Upper lobe of left lung (tissue), 6 donors: Measurements from ENCODE around the gene CCDC40. TPM values are rescaled to one million over a fixed set of nuclear protein-coding genes. Genes with fewer than 3 reads are reported as not detected.

Source experiments
- ATAC-seq, 2 donors: fragments of 200-7000 bp; cut with Tn5 transposase; one replicate each; pipeline ENCODE4 v1.9.1; 2022; ENCODE audit warnings: mild to moderate bottlenecking in 2 of 2, moderate library complexity in 2 of 2; ENCODE audit not compliant: low FRiP score in 2 of 2
- DNase-seq, 2 donors: peaks; one replicate each; pipeline ENCODE4 v3.0.0-alpha.2; 2019 to 2020
- H3K27ac ChIP-seq, 4 donors: fragments of 200-600 bp; sonication (generic); one replicate each; pipeline ENCODE4 v1.5.1; 2016 to 2019
- H3K27me3 ChIP-seq, 4 donors: fragments of 200-600 bp; sonication (generic); one replicate each; pipeline ENCODE4 v1.5.1; 2017 to 2019
- H3K36me3 ChIP-seq, 4 donors: fragments of 200-600 bp; sonication (generic); one replicate each; pipeline ENCODE4 v1.5.1; 2016 to 2019
- H3K4me1 ChIP-seq, 4 donors: fragments of 200-600 bp; sonication (generic); one replicate each; pipeline ENCODE4 v1.5.1; 2018 to 2019
- H3K4me3 ChIP-seq, 4 donors: fragments of 200-600 bp; sonication (generic); one replicate each; pipeline ENCODE4 v1.5.1; 2017 to 2019; ENCODE audit warnings: mild to moderate bottlenecking in 2 of 4, moderate library complexity in 1 of 4
- H3K9me3 ChIP-seq, 4 donors: fragments of 200-600 bp; sonication (generic); one replicate each; pipeline ENCODE4 v1.5.1; 2018 to 2019
- CTCF ChIP-seq, 6 experiments: fragments of 450-650 bp in 4 of 6; fragments of 200-600 bp in 2 of 6; sonication (generic) in 2 of 6; IDR thresholded peaks; one replicate each; pipeline ENCODE4 v1.5.1; 2016 to 2019; ENCODE audit warnings: antibody characterized with exemption in 6 of 6
- EP300 ChIP-seq, 4 donors: sonication (generic); formaldehyde crosslinking; IDR thresholded peaks; one replicate each; pipeline ENCODE4 v1.5.1; 2017; ENCODE audit warnings: antibody characterized with exemption in 4 of 4, control low read depth in 2 of 4
- POLR2A ChIP-seq, 4 donors: fragments of 450-650 bp; IDR thresholded peaks; one replicate each; pipeline ENCODE4 v1.5.1; 2016 to 2017; ENCODE audit warnings: antibody characterized with exemption in 4 of 4, mild to moderate bottlenecking in 2 of 4
- POLR2AphosphoS5 ChIP-seq, 2 donors: sonication (generic); formaldehyde crosslinking; IDR thresholded peaks; one replicate each; pipeline ENCODE4 v1.5.1; 2017; ENCODE audit warnings: antibody characterized with exemption in 2 of 2
- WGBS, 2 donors: methylation state at CpG; one replicate each; pipeline ENCODE4 v1.1.5; 2017 to 2018; 5-methylcytosine and 5-hydroxymethylcytosine counted together
- total RNA-seq, 6 donors: library from RNA; depleted of rRNA in 4 of 6; stranded (reverse); fragments of >200 nt in 4 of 6; gene quantifications; one replicate each; pipeline versions ENCODE4 v1.1.0 to v1.2.1, GENCODE V29; 2016 to 2021
- donor health status: DM: no; HTN: no; CAD: no; lungs with moderate emphysema.
- donor health status: DM: no; HTN: yes; CAD: no; lungs with severe emphysema.

CCDC40 gene
- total RNA-seq, 6 donors from 2014 or later: 4.1 to 96.4 (median 24.2) TPM

GRCh38 chr17:80111702-80112470 lies 75.4 kb downstream of the CCDC40 start:
- ATAC-seq (no peak), DNase-seq (no peak)
- Histone ChIP-seq H3K36me3 (peaks cover 0 to 31% (median 5%) of the 10 kb centered on the region in 4 donors), H3K9me3 (no peaks in the 10 kb centered on the region), H3K27me3 (no peaks in the 10 kb centered on the region), H3K4me1 (no peaks in the 10 kb centered on the region), H3K27ac (no peak overlapping the region), H3K4me3 (no peak overlapping the region)
- no peak for TF ChIP-seq POLR2A (IDR thresholded peaks at IDR 0.05)
- TF ChIP-seq CTCF (IDR thresholded peaks at IDR 0.05): no peak
- TF ChIP-seq POLR2AphosphoS5 (IDR thresholded peaks at IDR 0.05): no peak
- no peak for TF ChIP-seq EP300 (IDR thresholded peaks at IDR 0.05)
- 91 to 93% methylated on average over 4 to 22 of the region's 26 CpGs for WGBS, 2 donors

GRCh38 chr17:80112471-80113032 lies 76.1 kb downstream of the CCDC40 start:
- Histone ChIP-seq H3K27ac (no peak overlapping the region), H3K27me3 (no peaks in the 10 kb centered on the region), H3K4me3 (no peak overlapping the region), H3K36me3 (peaks cover 0 to 31% (median 5%) of the 10 kb centered on the region in 4 donors), H3K9me3 (no peaks in the 10 kb centered on the region), H3K4me1 (no peaks in the 10 kb centered on the region)
- no peak for TF ChIP-seq EP300 (IDR thresholded peaks at IDR 0.05)
- TF ChIP-seq POLR2A (IDR thresholded peaks at IDR 0.05): no peak
- TF ChIP-seq CTCF (IDR thresholded peaks at IDR 0.05): no peak
- TF ChIP-seq POLR2AphosphoS5 (IDR thresholded peaks at IDR 0.05): no peak
- no peak for ATAC-seq
- WGBS, 2 donors: 93 to 98% methylated on average over 12 to 15 of the region's 24 CpGs
- DNase-seq: no peak

- ATAC-seq (no peak), DNase-seq (peak in 1 of 2 donors; percentile 75)
- no peak for TF ChIP-seq POLR2A (IDR thresholded peaks at IDR 0.05)
- no peak for TF ChIP-seq EP300 (IDR thresholded peaks at IDR 0.05)
- no peak for TF ChIP-seq CTCF (IDR thresholded peaks at IDR 0.05)
- TF ChIP-seq POLR2AphosphoS5 (IDR thresholded peaks at IDR 0.05): no peak
- no peaks in the 10 kb centered on the region for H3K4me1 ChIP-seq
- 92 to 93% methylated on average over 10 to 19 of the region's 20 CpGs for WGBS, 2 donors
- no peak overlapping the region for H3K27ac ChIP-seq
- no peak overlapping the region for H3K4me3 ChIP-seq
- no peaks in the 10 kb centered on the region for H3K9me3 ChIP-seq
- H3K36me3 ChIP-seq: peaks cover 0 to 31% (median 5%) of the 10 kb centered on the region in 4 donors
- H3K27me3 ChIP-seq: no peaks in the 10 kb centered on the region
Measured at GRCh38 chr17:80113033-80113484, 76.6 kb downstream of the CCDC40 start.

GRCh38 chr17:80114758-80115157 lies 78.3 kb downstream of the CCDC40 start:
- Histone ChIP-seq H3K27ac (no peak overlapping the region), H3K4me1 (no peaks in the 10 kb centered on the region), H3K4me3 (no peak overlapping the region), H3K36me3 (peaks cover 0 to 23% (median 6%) of the 10 kb centered on the region in 4 donors), H3K9me3 (no peaks in the 10 kb centered on the region), H3K27me3 (no peaks in the 10 kb centered on the region)
- TF ChIP-seq POLR2AphosphoS5 (IDR thresholded peaks at IDR 0.05): no peak
- TF ChIP-seq CTCF (IDR thresholded peaks at IDR 0.05): no peak
- TF ChIP-seq EP300 (IDR thresholded peaks at IDR 0.05): no peak
- TF ChIP-seq POLR2A (IDR thresholded peaks at IDR 0.05): no peak
- 82 to 86% methylated on average over 7 of the region's 7 CpGs for WGBS, 2 donors
- no peak for ATAC-seq
- DNase-seq: no peak
